Activated naive CD8-positive, alpha-beta T cell treated with anti-CD3 and anti-CD28 coated beads, Interleukin-2, amount 10 ng/mL, durations not matched to agents 7 days and 5 days (primary cell): ENCODE measurements around the gene SORCS3. TPM values are rescaled to one million over a fixed set of nuclear protein-coding genes. Genes with fewer than 3 reads are reported as not detected.

Experiments used
- ATAC-seq: fragments of 150-1000 bp; cut with Tn5 transposase; one replicate; pipeline ENCODE4 v1.10.0; 2021; ENCODE audit warnings: low read depth, moderate library complexity
- POLR2A ChIA-PET: fragments of 350-600 bp; sonication (Branson Sonifier 250); formaldehyde crosslinking; loops from one replicate; lab custom pipeline; 2021; ENCODE audit warnings: antibody characterized with exemption; lab: Charles Lee
- DNase-seq: peaks from one replicate; pipeline ENCODE4 v3.0.0; 2021
- H3K27ac Mint-ChIP-seq: one replicate; pipeline ENCODE4 v1.8.0; 2022; ENCODE audit warnings: mild to moderate bottlenecking, mixed read lengths
- H3K27me3 Mint-ChIP-seq: one replicate; pipeline ENCODE4 v1.8.0; 2022; ENCODE audit warnings: mild to moderate bottlenecking, moderate library complexity, mixed read lengths
- H3K36me3 Mint-ChIP-seq: one replicate; pipeline ENCODE4 v1.8.0; 2021; ENCODE audit warnings: mild to moderate bottlenecking, mixed read lengths
- H3K4me1 Mint-ChIP-seq: one replicate; pipeline ENCODE4 v1.8.0; 2021; ENCODE audit warnings: mixed read lengths
- H3K4me3 Mint-ChIP-seq: one replicate; pipeline ENCODE4 v1.8.0; 2022; ENCODE audit warnings: mild to moderate bottlenecking, moderate library complexity, mixed read lengths
- H3K9me3 Mint-ChIP-seq: one replicate; pipeline ENCODE4 v1.8.0; 2021; ENCODE audit warnings: mixed read lengths
- total RNA-seq, 2 experiments: library from RNA; stranded (reverse); gene quantifications; one replicate each; pipeline ENCODE4 v1.2.3, GENCODE V29; 2021

SORCS3 gene
- total RNA-seq, 2 experiments from 2014 or later: not detected

GRCh38 chr10:104892879-104893617 lies 252.0 kb downstream of the SORCS3 start:
- H3K4me3 Mint-ChIP-seq: no peak overlapping the region
- no peak overlapping the region for H3K27ac Mint-ChIP-seq
- H3K27me3 Mint-ChIP-seq: no peaks in the 10 kb centered on the region
- ATAC-seq (no peak), DNase-seq (no peak)
- H3K4me1 Mint-ChIP-seq: no peaks in the 10 kb centered on the region
- no peaks in the 10 kb centered on the region for H3K36me3 Mint-ChIP-seq
- peaks cover 14% of the 10 kb centered on the region for H3K9me3 Mint-ChIP-seq
- POLR2A ChIA-PET: no interaction called here

GRCh38 chr10:104893701-104894100 lies 252.6 kb downstream of the SORCS3 start:
- H3K4me3 Mint-ChIP-seq: no peak overlapping the region
- no peaks in the 10 kb centered on the region for H3K27me3 Mint-ChIP-seq
- H3K9me3 Mint-ChIP-seq: peaks cover 11% of the 10 kb centered on the region
- ATAC-seq (no peak), DNase-seq (no peak)
- no peaks in the 10 kb centered on the region for H3K36me3 Mint-ChIP-seq
- POLR2A ChIA-PET: no interaction called here
- H3K27ac Mint-ChIP-seq: no peak overlapping the region
- H3K4me1 Mint-ChIP-seq: no peaks in the 10 kb centered on the region

- Mint-ChIP-seq H3K4me1 (no peaks in the 10 kb centered on the region), H3K9me3 (peaks cover 8% of the 10 kb centered on the region), H3K4me3 (no peak overlapping the region), H3K27me3 (no peaks in the 10 kb centered on the region), H3K36me3 (no peaks in the 10 kb centered on the region), H3K27ac (no peak overlapping the region)
- POLR2A ChIA-PET: no interaction called here
- DNase-seq (no peak), ATAC-seq (no peak)
Measured at GRCh38 chr10:104894681-104895080, 253.6 kb downstream of the SORCS3 start.

GRCh38 chr10:104895541-104895940 lies 254.5 kb downstream of the SORCS3 start:
- H3K36me3 Mint-ChIP-seq: no peaks in the 10 kb centered on the region
- DNase-seq (no peak), ATAC-seq (no peak)
- H3K27me3 Mint-ChIP-seq: no peaks in the 10 kb centered on the region
- H3K4me3 Mint-ChIP-seq: no peak overlapping the region
- no peaks in the 10 kb centered on the region for H3K4me1 Mint-ChIP-seq
- H3K9me3 Mint-ChIP-seq: peaks cover 5% of the 10 kb centered on the region
- POLR2A ChIA-PET: no interaction called here
- H3K27ac Mint-ChIP-seq: no peak overlapping the region

GRCh38 chr10:104895981-104896380 lies 254.9 kb downstream of the SORCS3 start:
- Mint-ChIP-seq H3K27me3 (no peaks in the 10 kb centered on the region), H3K36me3 (no peaks in the 10 kb centered on the region), H3K9me3 (peaks cover 3% of the 10 kb centered on the region), H3K27ac (no peak overlapping the region), H3K4me3 (no peak overlapping the region), H3K4me1 (no peaks in the 10 kb centered on the region)
- POLR2A ChIA-PET: no interaction called here
- ATAC-seq: no peak
- no peak for DNase-seq

- POLR2A ChIA-PET: no interaction called here
- DNase-seq: no peak
- Mint-ChIP-seq H3K4me1 (no peaks in the 10 kb centered on the region), H3K27me3 (no peaks in the 10 kb centered on the region), H3K4me3 (no peak overlapping the region), H3K9me3 (peaks cover 2% of the 10 kb centered on the region), H3K36me3 (no peaks in the 10 kb centered on the region), H3K27ac (no peak overlapping the region)
- ATAC-seq: no peak
Measured at GRCh38 chr10:104897696-104898095, 256.6 kb downstream of the SORCS3 start.

GRCh38 chr10:104899779-104900178 lies 258.7 kb downstream of the SORCS3 start:
- Mint-ChIP-seq H3K27ac (no peak overlapping the region), H3K27me3 (no peaks in the 10 kb centered on the region), H3K9me3 (no peaks in the 10 kb centered on the region), H3K36me3 (no peaks in the 10 kb centered on the region), H3K4me1 (no peaks in the 10 kb centered on the region), H3K4me3 (no peak overlapping the region)
- no peak for DNase-seq
- POLR2A ChIA-PET: no interaction called here
- no peak for ATAC-seq

- POLR2A ChIA-PET: no interaction called here
- H3K4me1 Mint-ChIP-seq: no peaks in the 10 kb centered on the region
- H3K27me3 Mint-ChIP-seq: no peaks in the 10 kb centered on the region
- H3K36me3 Mint-ChIP-seq: no peaks in the 10 kb centered on the region
- ATAC-seq: no peak
- H3K9me3 Mint-ChIP-seq: no peaks in the 10 kb centered on the region
- no peak overlapping the region for H3K4me3 Mint-ChIP-seq
- no peak overlapping the region for H3K27ac Mint-ChIP-seq
- DNase-seq: no peak
Measured at GRCh38 chr10:104903433-104903832, 262.3 kb downstream of the SORCS3 start.

GRCh38 chr10:104904753-104905323 lies 263.7 kb downstream of the SORCS3 start:
- Mint-ChIP-seq H3K27me3 (no peaks in the 10 kb centered on the region), H3K9me3 (no peaks in the 10 kb centered on the region), H3K36me3 (no peaks in the 10 kb centered on the region), H3K4me1 (no peaks in the 10 kb centered on the region), H3K4me3 (no peak overlapping the region), H3K27ac (no peak overlapping the region)
- ATAC-seq (no peak), DNase-seq (no peak)
- POLR2A ChIA-PET: no interaction called here

- ATAC-seq (no peak), DNase-seq (no peak)
- POLR2A ChIA-PET: no interaction called here
- Mint-ChIP-seq H3K4me1 (no peaks in the 10 kb centered on the region), H3K27ac (no peak overlapping the region), H3K4me3 (no peak overlapping the region), H3K27me3 (no peaks in the 10 kb centered on the region), H3K9me3 (no peaks in the 10 kb centered on the region), H3K36me3 (no peaks in the 10 kb centered on the region)
Measured at GRCh38 chr10:104906112-104906511, 265.0 kb downstream of the SORCS3 start.

GRCh38 chr10:104907521-104907920 lies 266.4 kb downstream of the SORCS3 start:
- POLR2A ChIA-PET: no interaction called here
- no peaks in the 10 kb centered on the region for H3K9me3 Mint-ChIP-seq
- no peaks in the 10 kb centered on the region for H3K36me3 Mint-ChIP-seq
- H3K4me3 Mint-ChIP-seq: no peak overlapping the region
- H3K27ac Mint-ChIP-seq: no peak overlapping the region
- no peaks in the 10 kb centered on the region for H3K4me1 Mint-ChIP-seq
- DNase-seq: no peak
- no peak for ATAC-seq
- H3K27me3 Mint-ChIP-seq: no peaks in the 10 kb centered on the region

GRCh38 chr10:104908581-104908980 lies 267.5 kb downstream of the SORCS3 start:
- no peaks in the 10 kb centered on the region for H3K36me3 Mint-ChIP-seq
- no peak overlapping the region for H3K27ac Mint-ChIP-seq
- no peaks in the 10 kb centered on the region for H3K4me1 Mint-ChIP-seq
- H3K27me3 Mint-ChIP-seq: no peaks in the 10 kb centered on the region
- H3K4me3 Mint-ChIP-seq: no peak overlapping the region
- H3K9me3 Mint-ChIP-seq: no peaks in the 10 kb centered on the region
- ATAC-seq (no peak), DNase-seq (no peak)
- POLR2A ChIA-PET: no interaction called here

- DNase-seq: no peak
- no peaks in the 10 kb centered on the region for H3K27me3 Mint-ChIP-seq
- H3K4me1 Mint-ChIP-seq: no peaks in the 10 kb centered on the region
- H3K27ac Mint-ChIP-seq: no peak overlapping the region
- H3K9me3 Mint-ChIP-seq: no peaks in the 10 kb centered on the region
- no peak for ATAC-seq
- H3K4me3 Mint-ChIP-seq: no peak overlapping the region
- H3K36me3 Mint-ChIP-seq: no peaks in the 10 kb centered on the region
- POLR2A ChIA-PET: no interaction called here
Measured at GRCh38 chr10:104910712-104911111, 269.6 kb downstream of the SORCS3 start.

- Mint-ChIP-seq H3K9me3 (no peaks in the 10 kb centered on the region), H3K27me3 (no peaks in the 10 kb centered on the region), H3K4me1 (no peaks in the 10 kb centered on the region), H3K27ac (no peak overlapping the region), H3K4me3 (no peak overlapping the region), H3K36me3 (no peaks in the 10 kb centered on the region)
- DNase-seq (no peak), ATAC-seq (no peak)
- POLR2A ChIA-PET: no interaction called here
Measured at GRCh38 chr10:104913390-104913789, 272.3 kb downstream of the SORCS3 start.
